ENCODE results near the gene NFS1. TPM values are rescaled to one million over a fixed set of nuclear protein-coding genes. Genes with fewer than 3 reads are reported as not detected.

The NFS1 gene
- total RNA-seq, 4 donors from 2014 or later, result 16.8 to 40.0 (median 31.4) TPM

GRCh38 chr20:35735826-35736470, 36.8 kb upstream of the NFS1 start:
- Histone ChIP-seq H3K27ac (peak overlapping the region in 1 of 4 donors; percentile 47), H3K27me3 (no peaks in the 10 kb centered on the region), H3K4me3 (peak overlapping the region; percentile 3 to 18), H3K9me3 (no peaks in the 10 kb centered on the region), H3K36me3 (peaks cover 15 to 95% of the 10 kb centered on the region in 2 donors), H3K4me1 (peaks cover 25 to 97% (median 37%) of the 10 kb centered on the region in 3 donors)
- TF ChIP-seq POLR2AphosphoS5 (IDR thresholded peaks at IDR 0.05), result no peak
- no peak for TF ChIP-seq POLR2A (IDR thresholded peaks at IDR 0.05)
- TF ChIP-seq EP300 (IDR thresholded peaks at IDR 0.05), result no peak
- TF ChIP-seq, protein P1, sequence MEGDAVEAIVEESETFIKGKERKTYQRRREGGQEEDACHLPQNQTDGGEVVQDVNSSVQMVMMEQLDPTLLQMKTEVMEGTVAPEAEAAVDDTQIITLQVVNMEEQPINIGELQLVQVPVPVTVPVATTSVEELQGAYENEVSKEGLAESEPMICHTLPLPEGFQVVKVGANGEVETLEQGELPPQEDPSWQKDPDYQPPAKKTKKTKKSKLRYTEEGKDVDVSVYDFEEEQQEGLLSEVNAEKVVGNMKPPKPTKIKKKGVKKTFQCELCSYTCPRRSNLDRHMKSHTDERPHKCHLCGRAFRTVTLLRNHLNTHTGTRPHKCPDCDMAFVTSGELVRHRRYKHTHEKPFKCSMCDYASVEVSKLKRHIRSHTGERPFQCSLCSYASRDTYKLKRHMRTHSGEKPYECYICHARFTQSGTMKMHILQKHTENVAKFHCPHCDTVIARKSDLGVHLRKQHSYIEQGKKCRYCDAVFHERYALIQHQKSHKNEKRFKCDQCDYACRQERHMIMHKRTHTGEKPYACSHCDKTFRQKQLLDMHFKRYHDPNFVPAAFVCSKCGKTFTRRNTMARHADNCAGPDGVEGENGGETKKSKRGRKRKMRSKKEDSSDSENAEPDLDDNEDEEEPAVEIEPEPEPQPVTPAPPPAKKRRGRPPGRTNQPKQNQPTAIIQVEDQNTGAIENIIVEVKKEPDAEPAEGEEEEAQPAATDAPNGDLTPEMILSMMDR (IDR thresholded peaks at IDR 0.05), result no peak
- 34 to 43% methylated on average over 7 of the region's 7 CpGs for WGBS, 2 donors (ENCODE audit: low coverage in 1 of 2)
- no peak for ATAC-seq

- TF ChIP-seq POLR2AphosphoS5 (IDR thresholded peaks at IDR 0.05) (no peak), POLR2A (IDR thresholded peaks at IDR 0.05) (no peak), EP300 (IDR thresholded peaks at IDR 0.05) (no peak)
- TF ChIP-seq, protein P1 (IDR thresholded peaks at IDR 0.05), result no peak
- no peaks in the 10 kb centered on the region for H3K9me3 ChIP-seq
- H3K4me1 ChIP-seq, result peaks cover 28 to 100% (median 31%) of the 10 kb centered on the region in 3 donors
- ATAC-seq, result no peak
- H3K27ac ChIP-seq, result peak overlapping the region in 1 of 4 donors; percentile 2
- H3K27me3 ChIP-seq, result no peaks in the 10 kb centered on the region
- H3K36me3 ChIP-seq, result peaks cover 15 to 97% of the 10 kb centered on the region in 2 donors
- H3K4me3 ChIP-seq, result no peak overlapping the region
- 48 to 67% methylated on average over 4 of the region's 4 CpGs for WGBS, 2 donors (ENCODE audit: low coverage in 1 of 2)
Measured at GRCh38 chr20:35734777-35735649, 35.9 kb upstream of the NFS1 start.

DNA sequence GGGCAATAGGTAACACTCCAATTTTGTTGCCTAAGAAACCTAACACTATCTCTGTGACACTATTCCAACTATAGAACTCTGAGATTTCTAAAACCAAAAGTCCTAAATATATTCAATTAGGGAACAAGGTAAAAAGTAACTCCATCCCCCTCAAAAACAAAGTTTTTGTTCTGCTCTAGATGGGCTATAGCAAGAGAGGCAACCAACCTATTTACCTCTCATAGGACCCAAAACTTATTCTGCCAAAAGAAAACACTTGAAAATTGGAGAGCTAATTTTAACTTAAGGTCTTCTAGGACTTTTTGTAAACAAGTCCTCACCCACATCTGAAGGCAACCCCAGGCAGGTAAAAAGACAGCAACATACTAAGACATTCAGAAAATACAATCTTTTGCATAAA, 35.2 kb upstream of the NFS1 start:
- H3K36me3 ChIP-seq, result peaks cover 15 to 99% of the 10 kb centered on the region in 2 donors
- no peaks in the 10 kb centered on the region for H3K9me3 ChIP-seq
- TF ChIP-seq POLR2A (IDR thresholded peaks at IDR 0.05) (no peak), POLR2AphosphoS5 (IDR thresholded peaks at IDR 0.05) (no peak), EP300 (IDR thresholded peaks at IDR 0.05) (no peak)
- TF ChIP-seq, protein P1 (IDR thresholded peaks at IDR 0.05), result no peak
- peaks cover 28 to 100% (median 31%) of the 10 kb centered on the region in 3 donors for H3K4me1 ChIP-seq
- H3K27me3 ChIP-seq, result no peaks in the 10 kb centered on the region
- H3K4me3 ChIP-seq, result no peak overlapping the region
- H3K27ac ChIP-seq, result peak overlapping the region in 1 of 4 donors; percentile 2
- no peak for ATAC-seq

DNA sequence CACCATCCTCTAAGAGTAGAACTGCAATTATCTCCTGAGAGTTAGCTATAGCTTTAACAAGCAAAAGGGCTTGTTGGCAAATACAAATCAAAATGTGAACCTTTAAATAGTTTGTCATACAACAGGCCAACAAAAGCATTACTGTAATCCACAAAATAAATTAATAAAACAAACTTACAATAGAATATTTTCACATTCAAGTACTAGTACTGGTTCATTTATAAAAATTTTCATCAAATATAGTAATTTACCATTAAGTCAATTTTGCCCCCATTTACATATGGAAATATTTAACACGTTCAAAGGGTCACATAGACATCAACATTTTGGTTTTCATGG, 33.5 kb upstream of the NFS1 start:
- no peaks in the 10 kb centered on the region for H3K9me3 ChIP-seq
- H3K36me3 ChIP-seq, result peaks cover 11 to 99% of the 10 kb centered on the region in 2 donors
- peaks cover 25 to 99% (median 28%) of the 10 kb centered on the region in 3 donors for H3K4me1 ChIP-seq
- WGBS, 2 donors (ENCODE audit: low coverage in 1 of 2), result 15 to 25% methylated on average over 1 of the region's 1 CpG
- no peak for ATAC-seq
- H3K27me3 ChIP-seq, result no peaks in the 10 kb centered on the region
- no peak overlapping the region for H3K27ac ChIP-seq
- no peak overlapping the region for H3K4me3 ChIP-seq
- TF ChIP-seq POLR2A (IDR thresholded peaks at IDR 0.05) (no peak), POLR2AphosphoS5 (IDR thresholded peaks at IDR 0.05) (no peak), EP300 (IDR thresholded peaks at IDR 0.05) (no peak)
- TF ChIP-seq, protein P1 (IDR thresholded peaks at IDR 0.05), result no peak
